ENCODE data around the gene BICRAL.
"Not testable (repeated sequence)": the region's sequence is repeated elsewhere in the genome, so short reads cannot be mapped to it uniquely, and the experiment has no call there.

BICRAL gene

GRCh38 chr6:42805297-42805861 lies 23.5 kb downstream of the BICRAL start:
- DNase-seq: no peak

- DNase-seq: not testable (repeated sequence)
These were observed 24.5 kb downstream of the BICRAL start for GRCh38 chr6:42806359-42806758.

GRCh38 chr6:42808492-42809483 lies 26.9 kb downstream of the BICRAL start:
- no peak for DNase-seq

- no peak for DNase-seq
These were observed 31.3 kb downstream of the BICRAL start for GRCh38 chr6:42813074-42813645.

GRCh38 chr6:42813906-42814444 lies 32.1 kb downstream of the BICRAL start:
- DNase-seq: no peak

GRCh38 chr6:42815726-42816125 lies 33.9 kb downstream of the BICRAL start:
- DNase-seq: not testable (repeated sequence)

- no peak for DNase-seq
These were observed 36.1 kb downstream of the BICRAL start for GRCh38 chr6:42817907-42818306.

- no peak for DNase-seq
These were observed 36.6 kb downstream of the BICRAL start for GRCh38 chr6:42818416-42818815.

- DNase-seq: no peak
These were observed 37.0 kb downstream of the BICRAL start for GRCh38 chr6:42818878-42819277.

GRCh38 chr6:42819803-42820511 lies 38.1 kb downstream of the BICRAL start:
- peak; percentile 36 for DNase-seq

- no peak for DNase-seq
These were observed 38.9 kb downstream of the BICRAL start for GRCh38 chr6:42820512-42821340.

- DNase-seq: no peak
These were observed 39.5 kb downstream of the BICRAL start for GRCh38 chr6:42821341-42821668.

- no peak for DNase-seq
These were observed 40.0 kb downstream of the BICRAL start for GRCh38 chr6:42821846-42822245.

- DNase-seq: no peak
These were observed 47.8 kb downstream of the BICRAL start for GRCh38 chr6:42829561-42830092.

GRCh38 chr6:42831237-42831636 lies 49.4 kb downstream of the BICRAL start:
- no peak for DNase-seq

GRCh38 chr6:42834056-42834455 lies 52.2 kb downstream of the BICRAL start:
- DNase-seq: no peak

GRCh38 chr6:42841844-42842584 lies 60.2 kb downstream of the BICRAL start:
- no peak for DNase-seq

- no peak for DNase-seq
These were observed 63.5 kb downstream of the BICRAL start for GRCh38 chr6:42845327-42845694.

- DNase-seq: no peak
These were observed 64.7 kb downstream of the BICRAL start for GRCh38 chr6:42846505-42846904.

- no peak for DNase-seq
These were observed 66.8 kb downstream of the BICRAL start for GRCh38 chr6:42848700-42849099.

- no peak for DNase-seq
These were observed 69.7 kb downstream of the BICRAL start for GRCh38 chr6:42851599-42851998.

Measured in CD4-positive, alpha-beta T cell treated with Interleukin-21 for 1 hour (primary cell).